NB4 (cell line): ENCODE data around the gene TBCE.

Experiments used
- CTCF ChIP-seq: IDR thresholded peaks from one replicate; pipeline ENCODE4 v1.5.1; 2012; ENCODE audit warnings: low read depth, low read length
- MYC ChIP-seq: IDR thresholded peaks from 2 replicates; pipeline ENCODE4 v1.6.1; 2011; ENCODE audit warnings: low read depth, low read length
- POLR2A ChIP-seq: IDR thresholded peaks from 2 replicates; pipeline ENCODE4 v1.6.1; 2011; ENCODE audit warnings: mild to moderate bottlenecking; ENCODE audit not compliant: insufficient read length; ENCODE audit errors: extremely low read depth
- TF ChIP-seq, protein P1 (sequence below): IDR thresholded peaks from 2 replicates; pipeline ENCODE4 v1.6.1; 2011; ENCODE audit warnings: low read depth, low read length

- TF ChIP-seq CTCF, result no peak
- TF ChIP-seq POLR2A, result no peak
- TF ChIP-seq, protein P1, sequence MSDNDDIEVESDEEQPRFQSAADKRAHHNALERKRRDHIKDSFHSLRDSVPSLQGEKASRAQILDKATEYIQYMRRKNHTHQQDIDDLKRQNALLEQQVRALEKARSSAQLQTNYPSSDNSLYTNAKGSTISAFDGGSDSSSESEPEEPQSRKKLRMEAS, result no peak
- no peak for TF ChIP-seq MYC
These were observed 49.4 kb downstream of the TBCE start for GRCh38 chr1:235416662-235417049.
